Right lobe of liver (tissue), 4 donors: ENCODE results near the gene TMEM37.

Source experiments
- POLR2A ChIP-seq: fragments of 450-650 bp; IDR thresholded peaks from one replicate; pipeline ENCODE4 v1.6.1; 2017; ENCODE audit warnings: antibody characterized with exemption, mild to moderate bottlenecking
- TF ChIP-seq, protein P1 (sequence below), 4 donors: fragments of 200-600 bp in 3 of 4; fragments of 450-650 bp in 1 of 4; IDR thresholded peaks; one replicate each; pipeline versions ENCODE4 v1.5.1 to v1.8.0; 2016 to 2022; ENCODE audit warnings: antibody characterized with exemption in 4 of 4, mild to moderate bottlenecking in 2 of 4
- donor health status: DM: no; HTN: no; CAD: no.
- donor health status: DM: no; HTN: no; CAD: no.
- donor health status: DM: no; HTN: yes; CAD: no.

DNA sequence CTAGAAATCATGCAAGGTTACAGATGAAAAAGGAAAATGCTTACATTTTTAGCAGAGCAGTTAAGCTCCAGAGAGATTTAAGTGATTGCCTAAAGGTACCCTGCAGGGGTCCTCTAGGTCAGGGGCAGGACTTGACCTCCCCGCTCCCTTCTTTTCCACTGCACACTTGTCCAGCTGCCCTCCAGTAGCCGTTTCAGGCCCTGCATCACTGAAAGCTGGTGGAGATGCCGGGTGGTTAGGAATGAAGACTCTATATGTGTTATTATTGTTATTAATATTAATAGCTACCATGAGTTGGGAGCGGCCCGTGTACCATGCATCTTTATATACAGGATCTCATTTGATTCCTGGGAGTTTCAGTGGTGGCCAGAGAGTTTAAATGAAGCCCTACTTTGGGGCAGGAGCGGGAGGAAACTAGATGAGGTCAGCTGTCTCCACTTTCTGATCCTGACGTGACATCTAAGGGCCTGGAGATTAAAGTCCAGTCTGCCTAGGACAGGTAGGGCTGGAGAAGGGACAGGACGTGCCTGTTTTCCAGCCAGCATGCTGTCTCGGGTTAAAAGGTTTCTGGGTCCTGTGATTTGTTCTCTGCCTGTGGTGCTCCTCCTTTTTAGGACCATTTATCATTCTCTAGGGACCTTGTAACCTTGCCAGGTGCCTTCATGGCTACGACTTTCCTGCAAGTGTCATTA is 2.1 kb downstream of the TMEM37 start:
- TF ChIP-seq, protein P1, sequence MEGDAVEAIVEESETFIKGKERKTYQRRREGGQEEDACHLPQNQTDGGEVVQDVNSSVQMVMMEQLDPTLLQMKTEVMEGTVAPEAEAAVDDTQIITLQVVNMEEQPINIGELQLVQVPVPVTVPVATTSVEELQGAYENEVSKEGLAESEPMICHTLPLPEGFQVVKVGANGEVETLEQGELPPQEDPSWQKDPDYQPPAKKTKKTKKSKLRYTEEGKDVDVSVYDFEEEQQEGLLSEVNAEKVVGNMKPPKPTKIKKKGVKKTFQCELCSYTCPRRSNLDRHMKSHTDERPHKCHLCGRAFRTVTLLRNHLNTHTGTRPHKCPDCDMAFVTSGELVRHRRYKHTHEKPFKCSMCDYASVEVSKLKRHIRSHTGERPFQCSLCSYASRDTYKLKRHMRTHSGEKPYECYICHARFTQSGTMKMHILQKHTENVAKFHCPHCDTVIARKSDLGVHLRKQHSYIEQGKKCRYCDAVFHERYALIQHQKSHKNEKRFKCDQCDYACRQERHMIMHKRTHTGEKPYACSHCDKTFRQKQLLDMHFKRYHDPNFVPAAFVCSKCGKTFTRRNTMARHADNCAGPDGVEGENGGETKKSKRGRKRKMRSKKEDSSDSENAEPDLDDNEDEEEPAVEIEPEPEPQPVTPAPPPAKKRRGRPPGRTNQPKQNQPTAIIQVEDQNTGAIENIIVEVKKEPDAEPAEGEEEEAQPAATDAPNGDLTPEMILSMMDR (IDR thresholded peaks at IDR 0.05), result no peak
- TF ChIP-seq POLR2A, result peak; percentile 70
